OCI-LY1 (cell line): ENCODE results near the gene LIME1.

ENCODE experiments used
- H2AFZ ChIP-seq: fragments of 200-600 bp; sonication (generic), shearing (Covaris generic); 2 replicates; pipeline ENCODE4 v1.6.0; 2014; ENCODE audit warnings: antibody characterized with exemption, mild to moderate bottlenecking, low read length
- H3F3A ChIP-seq: fragments of 200-600 bp; sonication (generic), shearing (Covaris generic); 2 replicates; pipeline ENCODE4 v1.6.0; 2014; ENCODE audit warnings: mild to moderate bottlenecking, antibody characterized with exemption, low read length, moderate library complexity; ENCODE audit not compliant: insufficient read depth
- H3K27ac ChIP-seq: fragments of 200-600 bp; sonication (generic); 2 replicates; pipeline ENCODE4 v1.5.1; 2014; ENCODE audit warnings: low read length, mixed run types, mild to moderate bottlenecking, low read depth; ENCODE audit not compliant: poor library complexity, severe bottlenecking
- H3K27me3 ChIP-seq: fragments of 200-600 bp; sonication (generic); 2 replicates; pipeline ENCODE4 v1.6.0; 2014; ENCODE audit warnings: antibody characterized with exemption, mild to moderate bottlenecking, low read length, moderate library complexity; ENCODE audit not compliant: insufficient read depth
- H3K36me3 ChIP-seq: fragments of 200-600 bp; sonication (generic); 2 replicates; pipeline ENCODE4 v1.6.1; 2014; ENCODE audit warnings: mild to moderate bottlenecking, antibody characterized with exemption, low read length, moderate library complexity, mixed read lengths; ENCODE audit not compliant: insufficient read depth
- H3K4me1 ChIP-seq: fragments of 200-600 bp; sonication (generic); 2 replicates; pipeline ENCODE4 v1.5.1; 2014; ENCODE audit warnings: mild to moderate bottlenecking, low read length, moderate library complexity; ENCODE audit not compliant: insufficient read depth, severe bottlenecking
- H3K4me2 ChIP-seq: fragments of 200-600 bp; sonication (generic), shearing (Covaris generic); 2 replicates; pipeline ENCODE4 v1.6.1; 2014; ENCODE audit warnings: low read length
- H3K4me3 ChIP-seq: fragments of 200-600 bp; sonication (generic); 2 replicates; pipeline ENCODE4 v1.5.1; 2014; ENCODE audit warnings: low read length, low read depth, mild to moderate bottlenecking, mixed read lengths; ENCODE audit not compliant: poor library complexity, severe bottlenecking
- H3K79me2 ChIP-seq: fragments of 200-600 bp; shearing (Covaris generic); 2 replicates; pipeline ENCODE4 v1.6.1; 2016; ENCODE audit warnings: mixed run types, low read length, mixed read lengths; ENCODE audit not compliant: insufficient read depth
- H3K9ac ChIP-seq: fragments of 200-600 bp; sonication (generic), shearing (Covaris generic); 2 replicates; pipeline ENCODE4 v1.6.1; 2014; ENCODE audit warnings: mild to moderate bottlenecking, low read length, mixed read lengths
- H3K9me2 ChIP-seq: fragments of 200-600 bp; sonication (generic), shearing (Covaris generic); 2 replicates; pipeline ENCODE4 v1.6.1; 2014; ENCODE audit warnings: low read depth, mild to moderate bottlenecking, low read length, mixed read lengths
- H3K9me3 ChIP-seq: fragments of 200-600 bp; shearing (Covaris generic); 2 replicates; pipeline ENCODE4 v1.6.1; 2014; ENCODE audit warnings: low read length, mixed read lengths
- H4K20me1 ChIP-seq: fragments of 200-600 bp; sonication (generic), shearing (Covaris generic); 2 replicates; pipeline ENCODE4 v1.6.0; 2016; ENCODE audit warnings: mild to moderate bottlenecking, low read length; ENCODE audit not compliant: insufficient read depth
- EZH2 ChIP-seq: fragments of 200-600 bp; sonication (generic), shearing (Covaris generic); IDR thresholded peaks from 2 replicates; pipeline ENCODE4 v1.8.0; 2017; ENCODE audit warnings: borderline replicate concordance, mixed run types, mild to moderate bottlenecking, antibody characterized with exemption, low read length, moderate library complexity, mixed read lengths
- TF ChIP-seq, protein P1 (sequence below): fragments of 200-600 bp; sonication (generic), shearing (Covaris generic); IDR thresholded peaks from 2 replicates; pipeline ENCODE4 v1.5.1; 2017; ENCODE audit warnings: mild to moderate bottlenecking, antibody characterized with exemption, low read length, moderate library complexity, mixed read lengths

LIME1 gene

DNA sequence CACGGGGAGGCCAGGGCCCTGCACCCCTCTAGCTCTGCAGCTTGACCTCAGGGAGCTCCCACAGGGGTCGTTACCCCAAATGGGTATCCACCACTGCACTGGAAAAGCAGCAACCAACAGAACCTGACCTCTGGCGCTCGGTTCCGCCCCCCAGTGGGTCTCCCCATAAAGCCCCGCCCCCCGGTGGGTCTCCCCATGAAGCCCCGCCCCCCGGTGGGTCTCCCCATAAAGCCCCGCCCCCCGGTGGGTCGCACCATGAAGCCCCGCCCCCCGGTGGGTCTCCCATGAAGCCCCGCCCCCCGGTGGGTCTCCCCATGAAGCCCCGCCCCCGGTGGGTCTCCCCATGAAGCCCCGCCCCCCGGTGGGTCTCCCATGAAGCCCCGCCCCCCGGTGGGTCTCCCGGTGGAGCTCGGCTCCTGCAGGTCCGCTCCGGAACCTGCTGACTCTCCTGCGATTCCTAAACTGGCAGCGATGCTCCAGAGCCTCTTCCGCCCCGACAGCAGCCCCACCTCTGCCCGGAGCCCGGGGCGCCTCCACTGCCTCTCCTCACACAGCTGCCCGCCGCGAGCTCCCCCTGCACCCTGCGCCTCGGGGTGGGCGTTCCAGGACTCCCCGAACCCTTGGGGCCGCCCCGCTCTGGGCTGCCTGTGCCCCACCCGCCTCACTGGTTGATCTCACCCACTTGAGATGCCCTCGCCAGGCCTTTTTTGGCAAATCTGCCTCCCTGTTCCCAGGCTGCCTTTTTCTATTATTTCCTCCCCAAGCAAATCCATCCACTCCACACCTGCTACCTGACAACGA is 15.2 kb downstream of the LIME1 start:
- Histone ChIP-seq H3K79me2 (no peaks in the 10 kb centered on the region), H3K9me3 (no peaks in the 10 kb centered on the region), H3K4me1 (peaks cover 3% of the 10 kb centered on the region), H3K27ac (no peak overlapping the region), H3K9me2 (no peaks in the 10 kb centered on the region), H3K27me3 (peaks cover 5% of the 10 kb centered on the region; the same call in 1 of the 2 replicates), H4K20me1 (no peaks in the 10 kb centered on the region), H3K36me3 (no peaks in the 10 kb centered on the region), H3F3A (no peaks in the 10 kb centered on the region), H3K4me2 (no peak overlapping the region), H3K9ac (no peak overlapping the region), H2AFZ (no peak overlapping the region), H3K4me3 (no peak overlapping the region)
- TF ChIP-seq EZH2 = no peak
- TF ChIP-seq, protein P1, sequence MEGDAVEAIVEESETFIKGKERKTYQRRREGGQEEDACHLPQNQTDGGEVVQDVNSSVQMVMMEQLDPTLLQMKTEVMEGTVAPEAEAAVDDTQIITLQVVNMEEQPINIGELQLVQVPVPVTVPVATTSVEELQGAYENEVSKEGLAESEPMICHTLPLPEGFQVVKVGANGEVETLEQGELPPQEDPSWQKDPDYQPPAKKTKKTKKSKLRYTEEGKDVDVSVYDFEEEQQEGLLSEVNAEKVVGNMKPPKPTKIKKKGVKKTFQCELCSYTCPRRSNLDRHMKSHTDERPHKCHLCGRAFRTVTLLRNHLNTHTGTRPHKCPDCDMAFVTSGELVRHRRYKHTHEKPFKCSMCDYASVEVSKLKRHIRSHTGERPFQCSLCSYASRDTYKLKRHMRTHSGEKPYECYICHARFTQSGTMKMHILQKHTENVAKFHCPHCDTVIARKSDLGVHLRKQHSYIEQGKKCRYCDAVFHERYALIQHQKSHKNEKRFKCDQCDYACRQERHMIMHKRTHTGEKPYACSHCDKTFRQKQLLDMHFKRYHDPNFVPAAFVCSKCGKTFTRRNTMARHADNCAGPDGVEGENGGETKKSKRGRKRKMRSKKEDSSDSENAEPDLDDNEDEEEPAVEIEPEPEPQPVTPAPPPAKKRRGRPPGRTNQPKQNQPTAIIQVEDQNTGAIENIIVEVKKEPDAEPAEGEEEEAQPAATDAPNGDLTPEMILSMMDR = no peak

DNA sequence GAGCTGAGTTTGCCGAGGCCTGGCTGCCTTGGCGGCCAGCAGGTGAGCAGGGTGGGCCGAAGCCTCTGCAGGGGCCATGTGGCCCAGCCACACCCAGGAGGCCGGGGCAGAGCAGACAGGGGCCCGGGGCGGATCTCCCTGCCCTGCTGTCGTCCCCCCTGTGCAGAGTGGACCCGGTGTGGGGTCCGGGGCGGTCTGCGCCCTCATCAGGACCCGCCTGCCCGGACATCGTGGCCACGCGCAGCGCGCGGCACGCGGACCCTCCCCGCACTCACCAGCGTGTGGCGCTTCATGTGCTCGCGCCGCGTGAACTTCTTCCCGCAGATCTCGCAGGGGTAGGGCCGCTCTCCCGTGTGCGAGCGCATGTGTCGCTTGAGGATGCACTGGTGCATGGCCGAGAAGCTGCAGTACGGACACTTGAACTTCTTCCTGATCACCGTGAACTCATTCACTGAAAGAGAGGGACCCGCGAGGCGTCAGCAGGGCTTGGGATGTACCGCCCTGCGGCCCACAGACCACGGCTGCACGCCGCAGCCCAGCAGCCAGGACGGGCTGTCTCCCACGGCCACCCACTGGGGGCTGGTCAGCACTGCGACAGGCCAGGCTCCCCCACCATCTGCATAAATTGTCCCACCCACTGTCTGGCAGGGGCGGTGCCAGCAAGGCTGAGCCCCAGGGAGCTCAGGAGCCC is 16.1 kb downstream of the LIME1 start:
- Histone ChIP-seq H3K4me2 (no peak overlapping the region), H3K9ac (no peak overlapping the region), H3K27me3 (peaks cover 5% of the 10 kb centered on the region; the same call in 1 of the 2 replicates), H3K79me2 (no peaks in the 10 kb centered on the region), H3K4me3 (no peak overlapping the region), H3K4me1 (peaks cover 2% of the 10 kb centered on the region), H3K36me3 (no peaks in the 10 kb centered on the region), H2AFZ (no peak overlapping the region), H3F3A (no peaks in the 10 kb centered on the region), H3K9me2 (no peaks in the 10 kb centered on the region), H3K9me3 (no peaks in the 10 kb centered on the region), H4K20me1 (no peaks in the 10 kb centered on the region), H3K27ac (no peak overlapping the region)
- TF ChIP-seq, protein P1 = no peak
- TF ChIP-seq EZH2 = no peak

DNA sequence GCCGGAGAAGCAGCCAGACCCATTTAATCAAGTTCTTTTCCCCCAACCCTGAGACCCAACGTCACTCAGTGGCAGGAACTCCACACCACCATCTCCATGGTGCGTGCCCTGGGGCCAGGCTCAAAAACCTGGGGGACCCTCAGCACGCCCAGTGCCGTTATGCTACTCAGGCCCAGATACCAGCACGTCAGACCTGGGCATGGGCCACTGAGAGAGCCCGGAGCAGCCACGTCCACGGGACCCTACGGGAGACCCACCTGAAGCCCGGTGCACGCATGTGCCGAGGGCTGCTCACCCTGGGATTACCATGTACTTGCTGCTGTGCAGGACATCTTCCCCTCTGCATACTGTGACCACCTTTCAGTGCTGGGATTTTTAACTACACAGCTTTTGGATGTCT is 16.9 kb downstream of the LIME1 start:
- Histone ChIP-seq H3K27ac (no peak overlapping the region), H3K27me3 (peaks cover 10% of the 10 kb centered on the region; the same call in 1 of the 2 replicates), H3K9me3 (no peaks in the 10 kb centered on the region), H2AFZ (no peak overlapping the region), H3F3A (no peaks in the 10 kb centered on the region), H3K4me3 (no peak overlapping the region), H3K9me2 (no peaks in the 10 kb centered on the region), H3K4me2 (no peak overlapping the region), H3K79me2 (no peaks in the 10 kb centered on the region), H4K20me1 (no peaks in the 10 kb centered on the region), H3K36me3 (no peaks in the 10 kb centered on the region), H3K4me1 (no peaks in the 10 kb centered on the region), H3K9ac (no peak overlapping the region)
- TF ChIP-seq EZH2 = no peak
- TF ChIP-seq, protein P1 = no peak
